Measurements from ENCODE around the gene DUSP16.

- TF ChIP-seq CTCF (IDR thresholded peaks at IDR 0.05): no peak
- TF ChIP-seq POLR2A (IDR thresholded peaks at IDR 0.05): no peak
These were observed 42.4 kb downstream of the DUSP16 start for GRCh38 chr12:12520273-12520672.
